ENCODE measurements around the gene F10.

DNA sequence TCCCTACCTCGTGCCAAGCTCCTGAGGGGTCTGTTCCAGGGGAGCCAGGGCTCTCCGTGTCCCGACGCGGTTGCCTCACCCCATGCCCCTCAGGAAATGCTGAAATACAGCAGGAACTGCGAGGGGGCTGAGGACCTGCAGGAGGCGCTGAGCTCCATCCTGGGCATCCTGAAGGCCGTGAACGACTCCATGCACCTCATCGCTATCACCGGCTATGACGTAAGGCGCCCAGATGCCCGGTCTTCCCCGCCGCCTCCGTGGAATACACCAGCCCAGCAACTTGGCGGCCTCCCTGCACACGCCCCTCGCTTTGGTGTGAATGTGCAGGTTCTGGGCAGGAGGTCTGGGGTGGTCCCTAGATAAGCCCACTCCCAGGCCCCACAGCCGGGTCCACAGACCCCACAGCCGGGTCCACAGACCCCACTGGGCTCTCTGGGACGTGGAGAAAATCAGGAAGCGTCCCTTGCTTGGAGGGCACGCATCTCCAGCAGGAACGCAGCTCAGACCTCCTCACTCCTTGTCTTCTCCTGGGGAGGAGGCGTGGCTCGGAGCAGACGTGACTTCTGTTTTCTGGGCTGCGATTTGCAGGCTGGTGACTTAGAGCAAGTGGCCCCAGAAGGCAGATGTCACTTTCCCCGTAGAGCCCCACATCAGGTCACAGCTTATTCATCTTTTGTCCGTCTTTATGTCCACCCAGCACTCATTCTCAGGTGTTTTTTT, 36.4 kb upstream of the F10 start:
- TF ChIP-seq CTCF (IDR thresholded peaks at IDR 0.05) (peak; percentile 13; the same call in 1 of the 2 replicates), TEAD4 (IDR thresholded peaks at IDR 0.05; ENCODE audit: borderline replicate concordance, insufficient read depth) (no peak)
